Activated T-helper 1 cell treated with anti-CD3 and anti-CD28 coated beads, Interleukin-2, amount 50 U/mL, for 16 hours (primary cell): ENCODE measurements around the gene UGT1A1.

Source experiments
- DNase-seq, 2 donors: peaks; one replicate each; pipeline ENCODE4 v3.0.0-alpha.2; 2020; ENCODE audit warnings: low read depth in 1 of 2, low spot score in 1 of 2

The UGT1A1 gene

GRCh38 chr2:233756429-233757081 lies 3.5 kb upstream of the UGT1A1 start:
- no peak for DNase-seq

GRCh38 chr2:233758141-233758540 lies 1.9 kb upstream of the UGT1A1 start:
- no peak for DNase-seq

GRCh38 chr2:233758849-233759248 lies 1.2 kb upstream of the UGT1A1 start:
- no peak for DNase-seq

GRCh38 chr2:233761040-233761769 lies 1.1 kb downstream of the UGT1A1 start:
- DNase-seq, result no peak

GRCh38 chr2:233764264-233764663 lies 4.2 kb downstream of the UGT1A1 start:
- no peak for DNase-seq

GRCh38 chr2:233764761-233765160 lies 4.7 kb downstream of the UGT1A1 start:
- DNase-seq, result no peak

- no peak for DNase-seq
Observed at GRCh38 chr2:233766416-233766815, 6.3 kb downstream of the UGT1A1 start.

- no peak for DNase-seq
Observed at GRCh38 chr2:233768076-233768475, 8.0 kb downstream of the UGT1A1 start.

- DNase-seq, result no peak
Observed at GRCh38 chr2:233769260-233769659, 9.2 kb downstream of the UGT1A1 start.

GRCh38 chr2:233772153-233772552 lies 12.1 kb downstream of the UGT1A1 start:
- no peak for DNase-seq

- DNase-seq, result no peak
Observed at GRCh38 chr2:233772583-233772982, 12.5 kb downstream of the UGT1A1 start.

GRCh38 chr2:233773854-233774253 lies 13.8 kb downstream of the UGT1A1 start:
- no peak for DNase-seq

GRCh38 chr2:233775414-233775813 lies 15.3 kb downstream of the UGT1A1 start:
- DNase-seq, result no peak

- DNase-seq, result no peak
Observed at GRCh38 chr2:233778030-233778429, 18.0 kb downstream of the UGT1A1 start, which contains the start of gene MROH2A. Gene MROH2A, plus strand, starts transcription at chr2:233778330. Its CDS starts 1,029 bp downstream, at chr2:233779359.

- DNase-seq, result no peak
Observed at GRCh38 chr2:233779722-233780121, 19.7 kb downstream of the UGT1A1 start.

GRCh38 chr2:233780771-233781170 lies 20.7 kb downstream of the UGT1A1 start:
- DNase-seq, result no peak

GRCh38 chr2:233789554-233789953 lies 29.5 kb downstream of the UGT1A1 start:
- DNase-seq, result no peak

- no peak for DNase-seq
Observed at GRCh38 chr2:233791151-233791882, 31.2 kb downstream of the UGT1A1 start.

GRCh38 chr2:233791883-233792329 lies 31.8 kb downstream of the UGT1A1 start:
- DNase-seq, result no peak

- DNase-seq, result no peak
Observed at GRCh38 chr2:233792720-233793119, 32.6 kb downstream of the UGT1A1 start.

- DNase-seq, result no peak
Observed at GRCh38 chr2:233793465-233794127, 33.5 kb downstream of the UGT1A1 start.
